ENCODE results near the gene KRTAP5-4.
"Not testable (repeated sequence)": the region's sequence is repeated elsewhere in the genome, so short reads cannot be mapped to it uniquely, and the experiment has no call there.

Gene KRTAP5-4

DNA sequence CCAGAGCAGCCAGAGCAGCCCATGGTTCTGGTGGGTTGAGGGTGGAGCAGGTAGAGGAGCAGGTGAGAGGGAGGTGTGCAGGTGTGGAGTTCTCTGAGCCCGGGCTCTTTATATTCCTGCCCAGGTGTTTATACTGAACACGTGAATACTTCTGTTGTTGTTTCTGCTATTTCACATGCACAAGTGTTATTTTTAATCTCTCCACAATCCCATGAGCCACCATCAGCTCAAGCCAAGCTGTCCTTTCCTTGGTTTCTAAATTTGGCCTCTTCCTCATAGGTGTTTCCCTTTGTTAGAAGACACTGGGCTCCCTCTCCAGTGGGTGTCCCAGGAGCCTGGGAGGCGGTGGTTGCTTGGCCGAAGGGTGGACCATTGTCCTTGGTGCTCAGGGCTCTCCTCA is 13.6 kb downstream of the KRTAP5-4 start, which contains the start of gene KRTAP5-3:
Gene KRTAP5-3 (minus strand): TSS at position 101 of the 400 bp plus-strand sequence. CDS start 78 bp downstream, at position 23.
- no peak for DNase-seq (ENCODE audit: extremely low spot score)
- ChIA-PET CTCF (interaction anchor here (1.1 to 1.3 kb wide), 2 partner anchors 12 to 44 kb away, joined by 3 to 6 read pairs; no protein-coding TSS in a partner anchor), POLR2A (no interaction called here)
- TF ChIP-seq, protein P1, sequence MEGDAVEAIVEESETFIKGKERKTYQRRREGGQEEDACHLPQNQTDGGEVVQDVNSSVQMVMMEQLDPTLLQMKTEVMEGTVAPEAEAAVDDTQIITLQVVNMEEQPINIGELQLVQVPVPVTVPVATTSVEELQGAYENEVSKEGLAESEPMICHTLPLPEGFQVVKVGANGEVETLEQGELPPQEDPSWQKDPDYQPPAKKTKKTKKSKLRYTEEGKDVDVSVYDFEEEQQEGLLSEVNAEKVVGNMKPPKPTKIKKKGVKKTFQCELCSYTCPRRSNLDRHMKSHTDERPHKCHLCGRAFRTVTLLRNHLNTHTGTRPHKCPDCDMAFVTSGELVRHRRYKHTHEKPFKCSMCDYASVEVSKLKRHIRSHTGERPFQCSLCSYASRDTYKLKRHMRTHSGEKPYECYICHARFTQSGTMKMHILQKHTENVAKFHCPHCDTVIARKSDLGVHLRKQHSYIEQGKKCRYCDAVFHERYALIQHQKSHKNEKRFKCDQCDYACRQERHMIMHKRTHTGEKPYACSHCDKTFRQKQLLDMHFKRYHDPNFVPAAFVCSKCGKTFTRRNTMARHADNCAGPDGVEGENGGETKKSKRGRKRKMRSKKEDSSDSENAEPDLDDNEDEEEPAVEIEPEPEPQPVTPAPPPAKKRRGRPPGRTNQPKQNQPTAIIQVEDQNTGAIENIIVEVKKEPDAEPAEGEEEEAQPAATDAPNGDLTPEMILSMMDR (IDR thresholded peaks at IDR 0.05; ENCODE audit: control extremely low read depth, extremely low read depth, low read depth, missing control alignments): no peak

DNA sequence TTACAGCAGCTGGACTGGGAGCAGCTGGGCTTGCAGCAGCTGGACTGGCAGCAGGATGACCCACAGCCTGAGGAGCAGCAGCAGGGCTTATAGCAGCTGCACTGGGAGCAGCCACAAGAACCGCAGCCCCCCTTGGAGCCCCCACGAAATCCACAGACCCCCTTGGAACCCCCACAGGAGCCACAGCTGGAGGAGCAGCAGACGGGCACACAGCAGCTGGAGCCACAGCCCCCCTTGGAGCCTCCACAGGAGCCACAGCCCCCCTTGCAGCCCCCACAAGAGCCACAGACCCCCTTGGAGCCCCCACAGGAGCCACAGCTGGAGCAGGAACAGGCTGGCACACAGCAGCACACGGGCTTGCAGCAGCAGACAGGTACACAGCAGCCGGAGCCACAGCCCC is 14.0 kb downstream of the KRTAP5-4 start:
- DNase-seq (ENCODE audit: extremely low spot score); CTCF ChIA-PET; POLR2A ChIA-PET: not testable (repeated sequence)

DNA sequence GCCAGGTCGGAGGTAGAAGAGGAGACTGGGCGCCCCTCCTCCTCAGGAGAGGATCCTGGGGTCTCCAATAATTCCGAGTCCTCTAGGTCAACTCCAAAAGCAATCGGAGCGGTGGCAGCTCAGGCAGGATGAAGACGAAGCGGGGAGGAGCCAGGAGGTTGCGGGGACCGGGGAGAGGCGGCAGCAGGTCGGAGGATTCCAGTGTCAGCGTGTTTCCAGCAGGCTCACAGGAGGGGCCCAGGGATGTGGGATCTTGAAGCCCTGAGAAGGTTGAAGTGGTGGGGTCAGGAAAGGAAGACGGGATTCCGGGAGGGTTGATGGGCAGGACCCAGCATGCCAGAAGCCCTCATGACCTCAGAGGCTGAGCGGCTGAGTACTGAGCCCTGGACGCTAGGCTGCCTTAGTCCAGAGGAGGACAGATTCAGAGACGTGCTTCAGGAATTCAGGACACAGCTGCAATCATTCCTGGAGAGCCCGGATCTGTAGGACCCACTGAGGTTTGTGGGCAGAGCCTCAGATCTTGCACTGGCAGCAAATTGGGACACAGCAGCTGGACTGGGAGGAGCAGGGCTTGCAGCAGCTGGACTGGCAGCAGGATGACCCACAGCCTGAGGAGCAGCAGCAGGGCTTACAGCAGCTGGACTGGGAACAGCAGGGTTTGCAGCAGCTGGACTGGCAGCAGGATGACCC is 14.6 kb downstream of the KRTAP5-4 start:
- DNase-seq (ENCODE audit: extremely low spot score); POLR2A ChIA-PET; CTCF ChIA-PET: not testable (repeated sequence)

DNA sequence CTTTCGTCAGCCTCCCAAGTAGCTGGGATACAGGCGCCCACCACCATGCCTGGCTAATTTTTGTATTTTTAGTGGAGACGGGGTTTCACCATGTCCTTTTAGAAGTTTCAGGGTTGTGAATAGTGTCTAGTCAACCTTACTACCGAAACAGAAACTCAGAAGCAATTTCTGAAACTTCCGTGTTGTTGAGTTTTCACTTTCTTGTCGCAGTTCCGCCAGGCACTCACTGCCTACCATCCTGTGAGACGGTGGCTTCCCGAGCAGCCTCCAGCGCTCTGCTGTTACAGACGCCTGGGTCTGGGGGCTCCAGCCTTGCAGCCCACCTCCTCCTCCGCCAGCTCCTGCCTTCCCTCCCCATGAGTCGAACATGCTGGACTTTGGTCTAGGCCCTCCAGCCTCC is 16.0 kb downstream of the KRTAP5-4 start:
- CTCF ChIA-PET: interaction anchor here (1.1 to 1.7 kb wide), 3 partner anchors 9 to 31 kb away, joined by 4 to 5 read pairs (median 5); no protein-coding TSS in a partner anchor
- POLR2A ChIA-PET: not testable (repeated sequence)
- DNase-seq (ENCODE audit: extremely low spot score): peak; percentile 82

DNA sequence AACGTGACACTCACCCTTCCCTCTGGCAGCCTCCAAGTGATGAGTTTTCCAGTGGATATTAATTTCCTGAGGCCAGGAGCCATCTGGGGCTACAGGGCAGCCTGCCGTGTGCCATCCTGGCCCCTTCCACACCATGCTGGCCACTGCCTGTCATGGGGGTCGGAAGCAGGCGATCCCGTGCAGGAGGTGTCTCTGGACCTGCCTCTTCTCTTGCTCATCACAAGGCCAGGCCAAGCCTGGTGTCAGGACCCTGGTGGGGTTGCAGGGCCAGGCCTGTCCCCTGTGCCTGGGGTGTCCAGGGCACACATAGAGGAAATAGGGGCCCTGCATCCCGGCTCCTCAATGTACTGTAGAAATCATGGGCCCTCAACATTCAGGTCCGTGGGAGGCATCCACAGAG is 17.2 kb downstream of the KRTAP5-4 start:
- TF ChIP-seq, protein P1 (IDR thresholded peaks at IDR 0.05; ENCODE audit: control extremely low read depth, extremely low read depth, low read depth, missing control alignments): no peak
- no peak for DNase-seq (ENCODE audit: extremely low spot score)
- ChIA-PET CTCF (interaction anchor here (0.8 to 1.7 kb wide), 3 partner anchors 10 to 30 kb away, joined by 3 to 5 read pairs (median 4); no protein-coding TSS in a partner anchor), POLR2A (no interaction called here)

DNA sequence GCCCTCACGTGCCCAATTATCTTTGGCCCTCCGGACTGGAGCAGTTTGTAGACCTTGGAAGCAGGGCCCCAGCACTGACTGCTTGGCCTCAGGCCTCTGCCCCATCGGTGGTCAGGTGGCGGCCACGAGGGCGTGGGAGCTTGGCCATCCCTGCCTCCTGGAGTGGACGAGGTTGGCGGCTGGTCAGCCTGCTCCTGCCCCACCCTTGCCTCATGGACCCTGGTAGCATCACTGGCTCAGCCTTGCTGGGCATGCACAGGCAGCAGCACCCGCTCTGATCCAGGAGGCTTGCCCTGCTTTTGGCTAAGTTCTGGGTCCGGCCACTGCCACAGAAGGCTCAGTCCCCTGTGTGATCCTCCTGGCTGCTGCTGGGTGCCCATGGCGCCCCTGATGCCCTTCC is 17.8 kb downstream of the KRTAP5-4 start:
- DNase-seq (ENCODE audit: extremely low spot score): no peak
- ChIA-PET CTCF (no interaction called here), POLR2A (no interaction called here)
- TF ChIP-seq, protein P1 (IDR thresholded peaks at IDR 0.05; ENCODE audit: control extremely low read depth, extremely low read depth, low read depth, missing control alignments): no peak

DNA sequence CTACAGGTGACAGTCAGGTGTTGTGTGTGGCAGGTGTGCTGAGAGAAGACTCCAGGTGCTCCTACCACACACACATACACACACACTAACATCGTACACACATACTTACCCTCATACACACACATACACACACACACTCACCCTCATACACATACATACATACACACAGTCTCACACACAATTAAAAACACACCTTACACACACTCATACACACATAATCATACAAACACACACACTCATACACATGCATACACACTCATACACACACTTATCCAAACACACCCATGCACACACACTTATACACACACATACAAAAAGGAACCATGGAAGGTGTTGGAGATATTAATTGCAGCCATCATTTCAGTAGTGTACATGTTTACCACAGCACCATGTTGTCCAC is 18.3 kb downstream of the KRTAP5-4 start:
- POLR2A ChIA-PET: no interaction called here
- TF ChIP-seq, protein P1 (IDR thresholded peaks at IDR 0.05; ENCODE audit: control extremely low read depth, extremely low read depth, low read depth, missing control alignments): no peak
- DNase-seq (ENCODE audit: extremely low spot score): no peak
- CTCF ChIA-PET: no interaction called here

DNA sequence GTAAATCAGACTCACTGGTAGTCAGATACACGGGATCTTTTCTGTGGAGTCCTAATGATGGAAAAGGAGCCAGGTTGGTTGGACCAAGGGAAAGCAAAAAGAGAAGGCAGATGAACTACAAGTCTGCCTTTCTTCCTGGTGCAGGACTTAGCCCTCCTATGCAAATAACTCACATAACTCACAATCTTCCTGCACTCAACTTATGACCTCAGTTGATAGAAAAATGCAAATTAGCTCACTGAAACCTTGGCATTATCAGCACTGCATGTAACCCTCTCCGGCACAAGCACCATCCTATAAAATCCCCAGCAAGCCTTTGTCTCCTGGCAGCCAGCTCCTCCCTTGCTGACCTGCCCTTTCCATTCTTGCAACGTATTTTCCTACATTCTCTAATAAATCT is 20.3 kb downstream of the KRTAP5-4 start:
- POLR2A ChIA-PET; DNase-seq (ENCODE audit: extremely low spot score): not testable (repeated sequence)
- CTCF ChIA-PET: interaction anchor here (1.1 kb wide), 1 partner anchor 24 kb away, joined by 3 read pairs; no protein-coding TSS in a partner anchor

DNA sequence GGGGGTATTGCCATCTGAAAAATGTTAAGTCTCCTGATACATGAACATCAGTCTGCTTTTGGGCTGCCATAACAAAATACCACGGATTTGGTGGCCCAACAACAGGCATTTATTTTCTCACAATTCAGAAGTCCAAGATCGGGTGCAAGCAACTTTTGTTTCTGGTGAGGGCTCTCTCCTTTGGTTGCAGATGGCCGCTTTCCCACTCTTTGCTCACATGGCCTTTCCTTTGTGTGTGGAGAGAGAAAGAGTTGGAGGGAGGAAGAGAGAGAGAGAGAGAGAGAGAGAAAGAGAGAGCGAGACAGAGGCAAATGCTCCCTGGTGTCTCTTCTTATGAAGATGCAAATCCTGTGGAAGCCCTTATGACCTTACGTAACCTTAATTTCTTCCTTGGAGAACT is 21.3 kb downstream of the KRTAP5-4 start:
- ChIA-PET CTCF (interaction anchor here (1.1 kb wide), 1 partner anchor 23 kb away, joined by 3 read pairs; no protein-coding TSS in a partner anchor), POLR2A (no interaction called here)
- TF ChIP-seq, protein P1 (IDR thresholded peaks at IDR 0.05; ENCODE audit: control extremely low read depth, extremely low read depth, low read depth, missing control alignments): no peak
- no peak for DNase-seq (ENCODE audit: extremely low spot score)
